Chondrocyte (in vitro differentiated cells): Measurements from ENCODE around the gene SFXN1. TPM values are rescaled to one million over a fixed set of nuclear protein-coding genes. Genes with fewer than 3 reads are reported as not detected.

Experiments
- DNase-seq: peaks from one replicate; pipeline ENCODE4 v3.0.0; 2021; ENCODE audit warnings: mixed read lengths, low spot score
- H3K27ac Mint-ChIP-seq: one replicate; pipeline ENCODE4 v1.8.0; 2021; ENCODE audit warnings: mild to moderate bottlenecking, moderate library complexity, mixed read lengths; ENCODE audit not compliant: unreplicated experiment
- H3K27me3 Mint-ChIP-seq: 2 replicates; pipeline ENCODE4 v1.8.0; 2021; ENCODE audit warnings: low read depth, mixed read lengths
- H3K36me3 Mint-ChIP-seq: 2 replicates; pipeline ENCODE4 v1.8.0; 2021; ENCODE audit warnings: low read depth, mixed read lengths
- H3K4me1 Mint-ChIP-seq: 2 replicates; pipeline ENCODE4 v1.8.0; 2021; ENCODE audit warnings: low read depth, mild to moderate bottlenecking, mixed read lengths
- H3K4me3 Mint-ChIP-seq: one replicate; pipeline ENCODE4 v1.8.0; 2021; ENCODE audit warnings: mild to moderate bottlenecking, moderate library complexity, mixed read lengths; ENCODE audit not compliant: unreplicated experiment
- H3K9me3 Mint-ChIP-seq: 2 replicates; pipeline ENCODE4 v1.8.0; 2021; ENCODE audit warnings: low read depth, mixed read lengths
- CTCF ChIP-seq: fragments of 200-600 bp; sonication (generic); IDR thresholded peaks from 2 replicates; pipeline ENCODE4 v1.5.0; 2021; ENCODE audit warnings: antibody characterized with exemption, mild to moderate bottlenecking, moderate library complexity
- total RNA-seq: library from RNA; stranded (reverse); gene quantifications from 3 replicates; pipeline ENCODE4 v1.2.1, GENCODE V29; 2021

The SFXN1 gene
- total RNA-seq, 1 donor from 2014 or later, result 58.9 TPM

DNA sequence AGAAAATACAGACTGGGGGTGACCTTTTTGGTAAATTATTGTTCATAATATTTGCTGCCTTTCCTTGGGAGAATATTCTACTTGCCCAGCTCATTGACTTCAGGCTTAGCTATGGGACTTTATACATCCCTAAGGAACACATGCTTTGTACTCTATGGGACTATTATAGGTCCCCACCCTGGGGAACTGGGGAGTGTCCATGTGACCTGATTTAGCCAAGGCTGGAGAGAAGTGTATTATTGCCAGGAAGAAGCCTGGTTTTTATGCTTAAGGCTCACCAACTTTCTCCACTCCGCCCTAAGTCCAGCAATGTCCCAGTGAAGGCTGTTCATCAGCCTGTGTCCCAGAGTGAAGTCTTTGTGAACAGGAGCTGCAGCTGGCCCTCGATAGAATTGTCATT, 17.8 kb upstream of the SFXN1 start:
- H3K36me3 Mint-ChIP-seq, result no peaks in the 10 kb centered on the region
- H3K27me3 Mint-ChIP-seq, result peaks cover 33% of the 10 kb centered on the region
- no peak overlapping the region for H3K4me3 Mint-ChIP-seq
- no peak overlapping the region for H3K27ac Mint-ChIP-seq
- no peak for DNase-seq
- no peak for TF ChIP-seq CTCF
- H3K4me1 Mint-ChIP-seq, result peaks cover 4% of the 10 kb centered on the region
- peaks cover 2% of the 10 kb centered on the region for H3K9me3 Mint-ChIP-seq

DNA sequence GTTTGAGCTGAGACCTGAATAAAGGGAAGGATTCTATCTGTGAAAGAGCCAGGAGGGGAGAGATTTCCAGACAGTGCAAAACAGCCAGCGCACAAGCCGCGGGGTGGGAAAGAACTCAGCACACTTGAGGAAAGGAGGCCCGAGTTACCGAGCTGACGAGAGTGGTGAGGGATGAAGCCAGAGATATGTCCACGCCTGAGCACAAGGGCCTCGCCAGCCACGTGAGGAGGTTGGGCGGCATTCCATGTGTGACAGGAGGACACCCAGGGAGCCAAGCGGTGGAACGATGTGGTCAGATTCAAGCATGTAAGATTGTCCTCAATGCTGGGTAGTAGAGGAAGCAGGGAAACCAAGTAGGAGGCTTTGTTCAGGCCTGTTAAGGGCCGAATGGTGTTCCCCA, 17.0 kb upstream of the SFXN1 start:
- H3K36me3 Mint-ChIP-seq, result no peaks in the 10 kb centered on the region
- no peak for TF ChIP-seq CTCF
- H3K9me3 Mint-ChIP-seq, result peaks cover 2% of the 10 kb centered on the region
- H3K27ac Mint-ChIP-seq, result no peak overlapping the region
- H3K4me3 Mint-ChIP-seq, result no peak overlapping the region
- H3K4me1 Mint-ChIP-seq, result peaks cover 4% of the 10 kb centered on the region
- no peak for DNase-seq
- H3K27me3 Mint-ChIP-seq, result peaks cover 35% of the 10 kb centered on the region

GRCh38 chr5:175463641-175464040, 14.7 kb upstream of the SFXN1 start:
- no peak overlapping the region for H3K4me3 Mint-ChIP-seq

GRCh38 chr5:175464074-175464941, 14.1 kb upstream of the SFXN1 start:
- H3K4me3 Mint-ChIP-seq, result no peak overlapping the region
- H3K27me3 Mint-ChIP-seq, result peaks cover 32% of the 10 kb centered on the region
- DNase-seq, result no peak
- TF ChIP-seq CTCF, result peak; percentile 80
- H3K36me3 Mint-ChIP-seq, result no peaks in the 10 kb centered on the region
- H3K9me3 Mint-ChIP-seq, result peaks cover 5% of the 10 kb centered on the region
- peaks cover 4% of the 10 kb centered on the region for H3K4me1 Mint-ChIP-seq
- H3K27ac Mint-ChIP-seq, result no peak overlapping the region

More at GRCh38 chr5:175463641-175464040, 14.7 kb upstream of the SFXN1 start:
- TF ChIP-seq CTCF, result no peak
- H3K9me3 Mint-ChIP-seq, result peaks cover 3% of the 10 kb centered on the region
- H3K4me1 Mint-ChIP-seq, result peaks cover 4% of the 10 kb centered on the region
- H3K27me3 Mint-ChIP-seq, result peaks cover 35% of the 10 kb centered on the region
- no peaks in the 10 kb centered on the region for H3K36me3 Mint-ChIP-seq
- H3K27ac Mint-ChIP-seq, result no peak overlapping the region
- DNase-seq, result no peak

- Mint-ChIP-seq H3K36me3 (no peaks in the 10 kb centered on the region), H3K4me3 (no peak overlapping the region), H3K4me1 (peaks cover 4% of the 10 kb centered on the region), H3K27me3 (peaks cover 33% of the 10 kb centered on the region), H3K27ac (no peak overlapping the region), H3K9me3 (peaks cover 5% of the 10 kb centered on the region)
- DNase-seq, result no peak
- TF ChIP-seq CTCF, result peak; percentile 52
These were observed 13.5 kb upstream of the SFXN1 start for GRCh38 chr5:175464942-175465233.
